ENCODE data around the gene TMEM222.

Gene TMEM222

GRCh38 chr1:27318136-27318535 lies 3.8 kb upstream of the TMEM222 start:
- intact Hi-C loops (cut with micrococcal nuclease) = no loop called here
- Mint-ChIP-seq H3K4me1 (ENCODE audit: low read depth) (peaks cover 9% of the 10 kb centered on the region), H3K9me3 (no peaks in the 10 kb centered on the region), H3K27me3 (peaks cover 20% of the 10 kb centered on the region), H3K36me3 (ENCODE audit: low read depth) (peaks cover 8% of the 10 kb centered on the region), H3K4me3 (no peak overlapping the region), H3K27ac (peak overlapping the region; percentile 43)

GRCh38 chr1:27318596-27318995 lies 3.4 kb upstream of the TMEM222 start:
- H3K27me3 Mint-ChIP-seq = peaks cover 19% of the 10 kb centered on the region
- peak overlapping the region; percentile 43 for H3K27ac Mint-ChIP-seq
- intact Hi-C loops (cut with micrococcal nuclease) = no loop called here
- H3K4me3 Mint-ChIP-seq = no peak overlapping the region
- no peaks in the 10 kb centered on the region for H3K9me3 Mint-ChIP-seq
- H3K4me1 Mint-ChIP-seq (ENCODE audit: low read depth) = peaks cover 13% of the 10 kb centered on the region
- peaks cover 9% of the 10 kb centered on the region for H3K36me3 Mint-ChIP-seq (ENCODE audit: low read depth)

GRCh38 chr1:27322569-27323240 lies 742 bp downstream of the TMEM222 start:
- Mint-ChIP-seq H3K4me3 (peak overlapping the region; percentile 92), H3K9me3 (no peaks in the 10 kb centered on the region), H3K27me3 (peaks cover 10% of the 10 kb centered on the region), H3K4me1 (ENCODE audit: low read depth) (peaks cover 46% of the 10 kb centered on the region), H3K27ac (peak overlapping the region; percentile 94), H3K36me3 (ENCODE audit: low read depth) (peaks cover 38% of the 10 kb centered on the region)
- intact Hi-C loops (cut with micrococcal nuclease) = no loop called here

GRCh38 chr1:27325286-27325685 lies 3.3 kb downstream of the TMEM222 start:
- no peaks in the 10 kb centered on the region for H3K27me3 Mint-ChIP-seq
- intact Hi-C loops (cut with micrococcal nuclease) = no loop called here
- H3K4me3 Mint-ChIP-seq = no peak overlapping the region
- no peaks in the 10 kb centered on the region for H3K9me3 Mint-ChIP-seq
- peaks cover 64% of the 10 kb centered on the region for H3K36me3 Mint-ChIP-seq (ENCODE audit: low read depth)
- peaks cover 53% of the 10 kb centered on the region for H3K4me1 Mint-ChIP-seq (ENCODE audit: low read depth)
- no peak overlapping the region for H3K27ac Mint-ChIP-seq

GRCh38 chr1:27327964-27328363 lies 6.0 kb downstream of the TMEM222 start:
- H3K4me3 Mint-ChIP-seq = no peak overlapping the region
- no peak overlapping the region for H3K27ac Mint-ChIP-seq
- H3K27me3 Mint-ChIP-seq = no peaks in the 10 kb centered on the region
- peaks cover 83% of the 10 kb centered on the region for H3K36me3 Mint-ChIP-seq (ENCODE audit: low read depth)
- intact Hi-C loops (cut with micrococcal nuclease) = no loop called here
- H3K9me3 Mint-ChIP-seq = no peaks in the 10 kb centered on the region
- H3K4me1 Mint-ChIP-seq (ENCODE audit: low read depth) = peaks cover 77% of the 10 kb centered on the region

- Mint-ChIP-seq H3K4me3 (no peak overlapping the region), H3K27ac (no peak overlapping the region), H3K27me3 (no peaks in the 10 kb centered on the region), H3K4me1 (ENCODE audit: low read depth) (peaks cover 57% of the 10 kb centered on the region), H3K9me3 (no peaks in the 10 kb centered on the region), H3K36me3 (ENCODE audit: low read depth) (peaks cover 87% of the 10 kb centered on the region)
- intact Hi-C loops (cut with micrococcal nuclease) = no loop called here
Measured at GRCh38 chr1:27330786-27331185, 8.8 kb downstream of the TMEM222 start.

- peaks cover 89% of the 10 kb centered on the region for H3K36me3 Mint-ChIP-seq (ENCODE audit: low read depth)
Measured at GRCh38 chr1:27331426-27331825, 9.5 kb downstream of the TMEM222 start.

GRCh38 chr1:27331922-27332321 lies 10.0 kb downstream of the TMEM222 start:
- H3K36me3 Mint-ChIP-seq (ENCODE audit: low read depth) = peaks cover 94% of the 10 kb centered on the region
- no peak overlapping the region for H3K4me3 Mint-ChIP-seq
- H3K27me3 Mint-ChIP-seq = no peaks in the 10 kb centered on the region
- H3K9me3 Mint-ChIP-seq = no peaks in the 10 kb centered on the region
- peak overlapping the region; percentile 24 for H3K27ac Mint-ChIP-seq
- intact Hi-C loops (cut with micrococcal nuclease) = no loop called here
- H3K4me1 Mint-ChIP-seq (ENCODE audit: low read depth) = peaks cover 45% of the 10 kb centered on the region

More at GRCh38 chr1:27331426-27331825, 9.5 kb downstream of the TMEM222 start:
- intact Hi-C loops (cut with micrococcal nuclease) = no loop called here
- H3K4me1 Mint-ChIP-seq (ENCODE audit: low read depth) = peaks cover 50% of the 10 kb centered on the region
- no peaks in the 10 kb centered on the region for H3K9me3 Mint-ChIP-seq
- no peak overlapping the region for H3K4me3 Mint-ChIP-seq
- no peaks in the 10 kb centered on the region for H3K27me3 Mint-ChIP-seq
- H3K27ac Mint-ChIP-seq = no peak overlapping the region

GRCh38 chr1:27332536-27333281 lies 10.7 kb downstream of the TMEM222 start:
- Mint-ChIP-seq H3K36me3 (ENCODE audit: low read depth) (peaks cover 95% of the 10 kb centered on the region), H3K4me1 (ENCODE audit: low read depth) (peaks cover 44% of the 10 kb centered on the region), H3K27ac (peak overlapping the region; percentile 24), H3K9me3 (no peaks in the 10 kb centered on the region), H3K4me3 (no peak overlapping the region), H3K27me3 (no peaks in the 10 kb centered on the region)
- intact Hi-C loops (cut with micrococcal nuclease) = no loop called here

- Mint-ChIP-seq H3K9me3 (no peaks in the 10 kb centered on the region), H3K27me3 (no peaks in the 10 kb centered on the region), H3K27ac (no peak overlapping the region), H3K36me3 (ENCODE audit: low read depth) (peaks cover 94% of the 10 kb centered on the region), H3K4me1 (ENCODE audit: low read depth) (peaks cover 35% of the 10 kb centered on the region), H3K4me3 (no peak overlapping the region)
- intact Hi-C loops (cut with micrococcal nuclease) = no loop called here
Measured at GRCh38 chr1:27333717-27334279, 11.8 kb downstream of the TMEM222 start.

- no peak overlapping the region for H3K27ac Mint-ChIP-seq
- H3K36me3 Mint-ChIP-seq (ENCODE audit: low read depth) = peaks cover 76% of the 10 kb centered on the region
- no peaks in the 10 kb centered on the region for H3K9me3 Mint-ChIP-seq
- H3K4me3 Mint-ChIP-seq = no peak overlapping the region
- H3K27me3 Mint-ChIP-seq = no peaks in the 10 kb centered on the region
- intact Hi-C loops (cut with micrococcal nuclease) = no loop called here
- peaks cover 36% of the 10 kb centered on the region for H3K4me1 Mint-ChIP-seq (ENCODE audit: low read depth)
Measured at GRCh38 chr1:27335506-27336422, 13.8 kb downstream of the TMEM222 start.

- H3K27me3 Mint-ChIP-seq = no peaks in the 10 kb centered on the region
- H3K9me3 Mint-ChIP-seq = no peaks in the 10 kb centered on the region
- intact Hi-C loops (cut with micrococcal nuclease) = no loop called here
- H3K4me1 Mint-ChIP-seq (ENCODE audit: low read depth) = peaks cover 36% of the 10 kb centered on the region
- peaks cover 66% of the 10 kb centered on the region for H3K36me3 Mint-ChIP-seq (ENCODE audit: low read depth)
- no peak overlapping the region for H3K27ac Mint-ChIP-seq
- H3K4me3 Mint-ChIP-seq = no peak overlapping the region
Measured at GRCh38 chr1:27336756-27337155, 14.8 kb downstream of the TMEM222 start.

- Mint-ChIP-seq H3K27ac (no peak overlapping the region), H3K9me3 (no peaks in the 10 kb centered on the region), H3K4me1 (ENCODE audit: low read depth) (peaks cover 41% of the 10 kb centered on the region), H3K36me3 (ENCODE audit: low read depth) (peaks cover 46% of the 10 kb centered on the region), H3K4me3 (no peak overlapping the region), H3K27me3 (no peaks in the 10 kb centered on the region)
- intact Hi-C loops (cut with micrococcal nuclease) = no loop called here
Measured at GRCh38 chr1:27338751-27339150, 16.8 kb downstream of the TMEM222 start.
